HepG2 (cell line): Measurements from ENCODE around the gene SETD1B. TPM values are rescaled to one million over a fixed set of nuclear protein-coding genes. Genes with fewer than 3 reads are reported as not detected.

Experiments used
- ATAC-seq: fragments of 200-7000 bp; cut with Tn5 transposase; 3 replicates; pipeline ENCODE4 v1.9.1; 2020; ENCODE audit warnings: mild to moderate bottlenecking, moderate library complexity
- BruUV-seq: library from RNA; stranded (reverse); fragments of 400-500 nt; replicated peaks from 2 replicates; lab custom pipeline; 2021; lab: Mats Ljungman, UMichigan
- CTCF ChIA-PET: fragments of 300-600 bp; formaldehyde crosslinking; extraction: SDS; loops from one replicate; lab custom pipeline; 2021; ENCODE audit warnings: low total read pairs, inconsistent platforms, low intra/inter-chr PET ratio; lab: Yijun Ruan, JAX
- POLR2A ChIA-PET: fragments of 350-600 bp; sonication (Branson Sonifier 250); formaldehyde crosslinking; loops from one replicate; lab custom pipeline; 2020; ENCODE audit warnings: antibody characterized with exemption, inconsistent platforms; lab: Yijun Ruan, JAX
- DNase-seq: peaks from one replicate; pipeline ENCODE4 v3.0.0-alpha.2; 2015; ENCODE audit warnings: low spot score
- FAIRE-seq: peaks from 3 replicates; lab custom pipeline; 2011; peaks lifted over from hg19 to GRCh38; lab: Jason Lieb, UNC
- H2AFZ ChIP-seq: one replicate; pipeline ENCODE4 v1.6.1; 2011; ENCODE audit warnings: low read length, inconsistent platforms
- H3K27ac ChIP-seq: fragments of 300-600 bp; 3 replicates; pipeline ENCODE4 v1.8.0; 2011; ENCODE audit warnings: mixed run types, mild to moderate bottlenecking, mixed read lengths, low read length, inconsistent platforms; ENCODE audit not compliant: insufficient read depth; ENCODE audit errors: extremely low read length
- H3K27me3 ChIP-seq, 2 experiments: fragments of 200-600 bp in 1 of 2; 2 replicates in 1 of 2; 3 replicates in 1 of 2; pipeline versions ENCODE4 v1.6.0 to v1.8.0; 2011; ENCODE audit warnings: low read length in 2 of 2, mild to moderate bottlenecking in 2 of 2, moderate library complexity in 2 of 2, inconsistent platforms in 1 of 2; ENCODE audit not compliant: insufficient read depth in 2 of 2, control insufficient read depth in 1 of 2
- H3K36me3 ChIP-seq, 2 experiments: fragments of 200-600 bp in 1 of 2; replicated peaks in 1 of 2; 2 replicates in 1 of 2; 3 replicates in 1 of 2; pipeline versions ENCODE4 v1.5.1 to v1.8.0; 2011; ENCODE audit warnings: low read length in 2 of 2, inconsistent platforms in 1 of 2; ENCODE audit not compliant: insufficient read depth in 2 of 2, control insufficient read depth in 1 of 2
- H3K4me1 ChIP-seq: 2 replicates; pipeline ENCODE4 v1.5.1; 2012; ENCODE audit warnings: low read length, inconsistent platforms; ENCODE audit not compliant: insufficient read depth
- H3K4me2 ChIP-seq: 2 replicates; pipeline ENCODE4 v1.6.0; 2011; ENCODE audit warnings: low read depth, low read length, inconsistent platforms
- H3K4me3 ChIP-seq, 3 experiments: fragments of 200-600 bp in 1 of 3; sonication (generic), shearing (Covaris generic) in 1 of 3; replicated peaks in 1 of 3; 2 replicates each; pipeline ENCODE4 v1.5.1; 2011 to 2016; ENCODE audit warnings: low read length in 3 of 3, inconsistent platforms in 2 of 3, low read depth in 2 of 3, mild to moderate bottlenecking in 2 of 3, control low read depth in 1 of 3, mixed read lengths in 1 of 3; ENCODE audit not compliant: insufficient read depth in 1 of 3
- H3K79me2 ChIP-seq: one replicate; pipeline ENCODE4 v1.6.1; 2011; ENCODE audit warnings: low read length, inconsistent platforms; ENCODE audit not compliant: insufficient read depth
- H3K9ac ChIP-seq: 2 replicates; pipeline ENCODE4 v1.6.0; 2011; ENCODE audit warnings: mild to moderate bottlenecking, low read depth, low read length, inconsistent platforms; ENCODE audit not compliant: insufficient read depth
- H3K9me3 ChIP-seq: 2 replicates; pipeline ENCODE4 v1.5.1; 2012; ENCODE audit warnings: mild to moderate bottlenecking, low read length
- H4K20me1 ChIP-seq: 2 replicates; pipeline ENCODE4 v1.6.0; 2011; ENCODE audit warnings: inconsistent platforms, mild to moderate bottlenecking, low read length, moderate library complexity; ENCODE audit not compliant: insufficient read depth
- ARNTL ChIP-seq: sonication (generic); formaldehyde crosslinking; IDR thresholded peaks from 2 replicates; pipeline ENCODE4 v1.4.0; 2020; ENCODE audit warnings: mild to moderate bottlenecking, missing genetic modification reagents
- MLLT10 ChIP-seq: sonication (generic); formaldehyde crosslinking; IDR thresholded peaks from 2 replicates; pipeline ENCODE4 v1.4.0; 2020; ENCODE audit warnings: missing genetic modification reagents
- NRL ChIP-seq: sonication (generic); formaldehyde crosslinking; IDR thresholded peaks from 2 replicates; pipeline ENCODE4 v1.5.0; 2020; ENCODE audit warnings: missing genetic modification reagents, mild to moderate bottlenecking, moderate library complexity, borderline replicate concordance
- PCBP1 ChIP-seq: fragments of 200-400 bp; formaldehyde crosslinking; IDR thresholded peaks from 2 replicates; pipeline ENCODE4 v1.6.1; 2017; ENCODE audit warnings: mild to moderate bottlenecking, low read depth, low read length, borderline replicate concordance
- RBFOX2 ChIP-seq: fragments of 200-400 bp; formaldehyde crosslinking; IDR thresholded peaks from 2 replicates; pipeline ENCODE4 v1.6.1; 2017; ENCODE audit warnings: low read depth, mild to moderate bottlenecking, low read length
- ZBTB3 ChIP-seq: sonication (generic); formaldehyde crosslinking; IDR thresholded peaks from 2 replicates; pipeline ENCODE4 v1.4.0; 2020; ENCODE audit warnings: low read depth, mild to moderate bottlenecking, moderate library complexity, missing genetic modification reagents, borderline replicate concordance
- ZBTB38 ChIP-seq: sonication (generic); formaldehyde crosslinking; IDR thresholded peaks from 2 replicates; pipeline ENCODE4 v1.5.1; 2020; ENCODE audit warnings: mild to moderate bottlenecking, missing genetic modification reagents
- ZFX ChIP-seq: sonication (generic); formaldehyde crosslinking; IDR thresholded peaks from 2 replicates; pipeline ENCODE4 v1.4.0; 2020; ENCODE audit warnings: mild to moderate bottlenecking, low read depth, missing genetic modification reagents, moderate library complexity
- ZNF567 ChIP-seq: sonication (generic); formaldehyde crosslinking; IDR thresholded peaks from 2 replicates; pipeline ENCODE4 v1.8.1; 2023; ENCODE audit warnings: mild to moderate bottlenecking, missing genetic modification reagents, borderline replicate concordance
- ZNF639 ChIP-seq: conservative IDR thresholded peaks from 2 replicates; pipeline ENCODE4 v1.6.1; 2018; ENCODE audit warnings: missing genetic modification reagents
- ZNF672 ChIP-seq: sonication (generic); formaldehyde crosslinking; IDR thresholded peaks from 2 replicates; pipeline ENCODE4 v1.8.1; 2022; ENCODE audit warnings: missing genetic modification reagents
- WGBS: methylation state at CpG from one replicate; pipeline ENCODE4 v1.1.6; 2017; ENCODE audit warnings: low lambda C conversion rate; 5-methylcytosine and 5-hydroxymethylcytosine counted together
- in situ Hi-C: cut with HindIII; loops from 2 replicates; pipeline ENCODE4 v1.10.0; 2017; ENCODE audit warnings: low pct_unique_long_range_greater_than_20kb; ENCODE audit not compliant: extremely low pct_ligation_motif_present
- intact Hi-C: fragments of 100-400 bp; cut with micrococcal nuclease; formaldehyde crosslinking; loops from one replicate; pipeline ENCODE4 v1.10.0; 2022; ENCODE audit not compliant: unreplicated experiment
- polyA plus RNA-seq, 8 experiments: library from polyadenylated mRNA; depleted of rRNA in 3 of 8; stranded (reverse) in 7 of 8; unstranded in 1 of 8; fragments of >200 nt; fragmentation: Illumina TruSeq in 4 of 8; extraction: Trizol in 4 of 8; gene quantifications; 2 replicates each; pipeline versions ENCODE4 v1.2.1 to v1.2.3, GENCODE V29; 2011 to 2016; ENCODE audit warnings: low read depth in 4 of 8, missing spikeins in 1 of 8, mixed read lengths in 1 of 8; ENCODE audit not compliant: insufficient read depth in 1 of 8
- total RNA-seq, 5 experiments: library from RNA; depleted of rRNA; stranded (reverse); fragments of >200 nt; fragmentation: Illumina TruSeq; extraction: Trizol; gene quantifications; 2 replicates each; pipeline ENCODE4 v1.2.3, GENCODE V29; 2016; ENCODE audit warnings: low read depth in 1 of 5
- TF ChIP-seq, protein P1 (sequence below): sonication (generic); formaldehyde crosslinking; conservative IDR thresholded peaks from 2 replicates; pipeline ENCODE4 v1.4.0; 2020; ENCODE audit warnings: mild to moderate bottlenecking, missing genetic modification reagents, moderate library complexity
- TF ChIP-seq, protein P2 (sequence below): sonication (generic); formaldehyde crosslinking; IDR thresholded peaks from 2 replicates; pipeline ENCODE4 v1.4.0; 2020; ENCODE audit warnings: missing genetic modification reagents, borderline replicate concordance

The SETD1B gene
- total and polyA plus RNA-seq, 2 of the 13 experiments (the other 11 are each of a cell fraction or from before 2014, with no cell fraction given) = 1.1 to 1.4 TPM

DNA sequence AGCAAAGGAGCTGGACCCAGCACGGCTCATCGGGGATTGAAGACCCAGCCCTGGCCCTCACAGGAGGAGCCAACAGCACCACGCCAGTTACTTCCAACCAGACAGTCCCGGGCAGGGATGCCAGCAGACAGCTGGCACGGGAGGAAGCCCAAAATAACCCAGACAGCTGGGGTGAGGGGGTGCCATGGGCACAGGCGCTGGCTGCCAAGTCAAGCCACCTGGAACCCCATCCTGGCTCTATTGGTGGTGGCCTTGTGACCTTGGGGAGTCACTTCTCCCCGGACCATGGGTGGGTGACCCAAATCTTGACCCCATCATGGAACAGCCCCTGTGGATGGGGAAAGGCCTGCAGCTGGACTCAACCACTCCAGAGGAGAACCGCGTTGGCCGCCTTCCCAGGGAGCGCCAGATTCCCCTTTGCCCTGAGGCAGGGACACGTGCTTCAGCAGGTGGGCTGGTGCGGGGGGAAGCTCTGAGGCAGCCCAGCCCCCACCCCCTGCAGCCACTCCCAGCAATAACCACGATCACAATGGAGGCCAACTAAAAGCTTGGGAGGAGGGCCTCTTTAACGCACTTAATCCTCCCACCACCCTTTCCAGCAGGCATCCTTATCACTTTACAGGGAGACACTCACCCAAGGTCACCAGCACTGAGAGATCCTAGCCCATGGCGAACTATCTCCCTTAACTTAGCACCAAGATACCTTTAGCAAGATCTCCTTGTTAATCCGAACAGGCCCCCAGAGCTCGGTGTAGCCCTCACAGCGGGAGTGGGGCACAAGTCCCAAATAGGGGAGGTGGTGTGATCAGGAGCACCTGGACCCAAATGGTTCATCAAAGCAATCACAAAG, 5.6 kb upstream of the SETD1B start:
- intact Hi-C loops = no loop called here
- no TSS peak for BruUV-seq
- no peaks in the 10 kb centered on the region for H3K9me3 ChIP-seq
- H4K20me1 ChIP-seq = no peaks in the 10 kb centered on the region
- peak overlapping the region; percentile 62 for H3K9ac ChIP-seq
- peak overlapping the region; percentile 99 for H3K27ac ChIP-seq
- H3K79me2 ChIP-seq = peaks cover 51% of the 10 kb centered on the region
- H3K36me3 ChIP-seq = no peaks in the 10 kb centered on the region; a peak in 1 of 5 replicates
- H3K4me2 ChIP-seq = peak overlapping the region; percentile 96
- ATAC-seq (no peak), DNase-seq (no peak), FAIRE-seq (peak; percentile 59)
- no peaks in the 10 kb centered on the region for H3K27me3 ChIP-seq
- peak overlapping the region; percentile 40 to 79 (median 71) for H3K4me3 ChIP-seq
- ChIA-PET POLR2A (interaction anchor here (1.3 to 14.0 kb wide), 6 partner anchors 8 to 112 kb away, joined by 3 to 393 read pairs (median 6); partner anchors contain the start of genes PSMD9 and SETD1B), CTCF (interaction anchor here (1.7 kb wide), 1 partner anchor 14 kb away, joined by 9 read pairs; no protein-coding TSS in a partner anchor)
- H3K4me1 ChIP-seq = peaks cover 64% of the 10 kb centered on the region
- in situ Hi-C loops = no loop called here
- no peak overlapping the region for H2AFZ ChIP-seq
- WGBS = 28% methylated on average over 8 of the region's 19 CpGs
- peak; percentile 74; the same call in 1 of the 2 replicates for TF ChIP-seq NRL (CRISPR knock-in tag)
- 0 out of 2 replicates have a peak, but pooled peaks have one; percentile 59 for TF ChIP-seq RBFOX2
- TF ChIP-seq ZBTB38 (CRISPR knock-in tag) = peak; percentile 51; the same call in 1 of the 2 replicates
- peak; percentile 70 for TF ChIP-seq ZFX (CRISPR knock-in tag)
- TF ChIP-seq MLLT10 (CRISPR knock-in tag) = no peak
- 0 out of 2 replicates have a peak, but pooled peaks have one; percentile 52 for TF ChIP-seq ZNF567
- TF ChIP-seq ZNF672 (CRISPR knock-in tag) = no peak
- TF ChIP-seq PCBP1 = 0 out of 2 replicates have a peak, but pooled peaks have one; percentile 47
- TF ChIP-seq, protein P1, sequence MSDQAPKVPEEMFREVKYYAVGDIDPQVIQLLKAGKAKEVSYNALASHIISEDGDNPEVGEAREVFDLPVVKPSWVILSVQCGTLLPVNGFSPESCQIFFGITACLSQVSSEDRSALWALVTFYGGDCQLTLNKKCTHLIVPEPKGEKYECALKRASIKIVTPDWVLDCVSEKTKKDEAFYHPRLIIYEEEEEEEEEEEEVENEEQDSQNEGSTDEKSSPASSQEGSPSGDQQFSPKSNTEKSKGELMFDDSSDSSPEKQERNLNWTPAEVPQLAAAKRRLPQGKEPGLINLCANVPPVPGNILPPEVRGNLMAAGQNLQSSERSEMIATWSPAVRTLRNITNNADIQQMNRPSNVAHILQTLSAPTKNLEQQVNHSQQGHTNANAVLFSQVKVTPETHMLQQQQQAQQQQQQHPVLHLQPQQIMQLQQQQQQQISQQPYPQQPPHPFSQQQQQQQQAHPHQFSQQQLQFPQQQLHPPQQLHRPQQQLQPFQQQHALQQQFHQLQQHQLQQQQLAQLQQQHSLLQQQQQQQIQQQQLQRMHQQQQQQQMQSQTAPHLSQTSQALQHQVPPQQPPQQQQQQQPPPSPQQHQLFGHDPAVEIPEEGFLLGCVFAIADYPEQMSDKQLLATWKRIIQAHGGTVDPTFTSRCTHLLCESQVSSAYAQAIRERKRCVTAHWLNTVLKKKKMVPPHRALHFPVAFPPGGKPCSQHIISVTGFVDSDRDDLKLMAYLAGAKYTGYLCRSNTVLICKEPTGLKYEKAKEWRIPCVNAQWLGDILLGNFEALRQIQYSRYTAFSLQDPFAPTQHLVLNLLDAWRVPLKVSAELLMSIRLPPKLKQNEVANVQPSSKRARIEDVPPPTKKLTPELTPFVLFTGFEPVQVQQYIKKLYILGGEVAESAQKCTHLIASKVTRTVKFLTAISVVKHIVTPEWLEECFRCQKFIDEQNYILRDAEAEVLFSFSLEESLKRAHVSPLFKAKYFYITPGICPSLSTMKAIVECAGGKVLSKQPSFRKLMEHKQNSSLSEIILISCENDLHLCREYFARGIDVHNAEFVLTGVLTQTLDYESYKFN (CRISPR knock-in tag) = peak; percentile 45
- TF ChIP-seq, protein P2, sequence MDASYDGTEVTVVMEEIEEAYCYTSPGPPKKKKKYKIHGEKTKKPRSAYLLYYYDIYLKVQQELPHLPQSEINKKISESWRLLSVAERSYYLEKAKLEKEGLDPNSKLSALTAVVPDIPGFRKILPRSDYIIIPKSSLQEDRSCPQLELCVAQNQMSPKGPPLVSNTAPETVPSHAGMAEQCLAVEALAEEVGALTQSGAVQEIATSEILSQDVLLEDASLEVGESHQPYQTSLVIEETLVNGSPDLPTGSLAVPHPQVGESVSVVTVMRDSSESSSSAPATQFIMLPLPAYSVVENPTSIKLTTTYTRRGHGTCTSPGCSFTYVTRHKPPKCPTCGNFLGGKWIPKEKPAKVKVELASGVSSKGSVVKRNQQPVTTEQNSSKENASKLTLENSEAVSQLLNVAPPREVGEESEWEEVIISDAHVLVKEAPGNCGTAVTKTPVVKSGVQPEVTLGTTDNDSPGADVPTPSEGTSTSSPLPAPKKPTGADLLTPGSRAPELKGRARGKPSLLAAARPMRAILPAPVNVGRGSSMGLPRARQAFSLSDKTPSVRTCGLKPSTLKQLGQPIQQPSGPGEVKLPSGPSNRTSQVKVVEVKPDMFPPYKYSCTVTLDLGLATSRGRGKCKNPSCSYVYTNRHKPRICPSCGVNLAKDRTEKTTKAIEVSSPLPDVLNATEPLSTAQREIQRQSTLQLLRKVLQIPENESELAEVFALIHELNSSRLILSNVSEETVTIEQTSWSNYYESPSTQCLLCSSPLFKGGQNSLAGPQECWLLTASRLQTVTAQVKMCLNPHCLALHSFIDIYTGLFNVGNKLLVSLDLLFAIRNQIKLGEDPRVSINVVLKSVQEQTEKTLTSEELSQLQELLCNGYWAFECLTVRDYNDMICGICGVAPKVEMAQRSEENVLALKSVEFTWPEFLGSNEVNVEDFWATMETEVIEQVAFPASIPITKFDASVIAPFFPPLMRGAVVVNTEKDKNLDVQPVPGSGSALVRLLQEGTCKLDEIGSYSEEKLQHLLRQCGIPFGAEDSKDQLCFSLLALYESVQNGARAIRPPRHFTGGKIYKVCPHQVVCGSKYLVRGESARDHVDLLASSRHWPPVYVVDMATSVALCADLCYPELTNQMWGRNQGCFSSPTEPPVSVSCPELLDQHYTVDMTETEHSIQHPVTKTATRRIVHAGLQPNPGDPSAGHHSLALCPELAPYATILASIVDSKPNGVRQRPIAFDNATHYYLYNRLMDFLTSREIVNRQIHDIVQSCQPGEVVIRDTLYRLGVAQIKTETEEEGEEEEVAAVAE (CRISPR knock-in tag) = 0 out of 2 replicates have a peak, but pooled peaks have one; percentile 55
- TF ChIP-seq ZBTB3 (CRISPR knock-in tag) = no peak
- TF ChIP-seq ZNF639 (CRISPR knock-in tag) = no peak
- TF ChIP-seq ARNTL (CRISPR knock-in tag) = peak; percentile 97
